Measurements from ENCODE around the gene KITLG. TPM values are rescaled to one million over a fixed set of nuclear protein-coding genes. Genes with fewer than 3 reads are reported as not detected.

KITLG gene
- total RNA-seq, 1 donor from 2014 or later = not detected

DNA sequence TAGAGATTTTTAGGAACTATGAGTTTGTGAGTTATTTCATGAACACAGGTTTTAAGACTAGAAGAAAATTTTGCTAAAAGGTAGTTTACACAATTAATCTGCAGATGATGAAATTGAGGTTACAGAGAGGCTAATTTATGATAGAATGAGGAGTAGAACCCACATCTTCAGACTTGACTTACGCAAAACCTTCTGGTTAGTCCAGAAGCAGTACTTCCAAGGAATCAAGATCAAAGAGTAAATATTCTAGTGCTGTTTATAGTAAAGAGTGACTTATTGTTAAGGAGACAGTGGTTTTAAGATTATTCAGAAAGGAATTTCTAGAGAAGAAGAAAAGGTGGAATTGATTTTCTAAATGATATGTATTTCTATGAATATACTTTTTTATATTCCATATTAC lies 10.6 kb upstream of the KITLG start:
- POLR2A ChIA-PET = no interaction called here
- no peak overlapping the region for H3K27ac Mint-ChIP-seq
- no peaks in the 10 kb centered on the region for H3K27me3 Mint-ChIP-seq
- CTCF ChIA-PET = no interaction called here
- no peaks in the 10 kb centered on the region for H3K36me3 Mint-ChIP-seq (ENCODE audit: low read depth)
- peaks cover 3% of the 10 kb centered on the region for H3K9me3 Mint-ChIP-seq
- no peaks in the 10 kb centered on the region for H3K4me1 Mint-ChIP-seq
- DNase-seq = no peak
- intact Hi-C loops (cut with micrococcal nuclease) = no loop called here
- ATAC-seq (ENCODE audit: low read depth) = no peak
- no peak overlapping the region for H3K4me3 Mint-ChIP-seq
- TF ChIP-seq, protein P1, sequence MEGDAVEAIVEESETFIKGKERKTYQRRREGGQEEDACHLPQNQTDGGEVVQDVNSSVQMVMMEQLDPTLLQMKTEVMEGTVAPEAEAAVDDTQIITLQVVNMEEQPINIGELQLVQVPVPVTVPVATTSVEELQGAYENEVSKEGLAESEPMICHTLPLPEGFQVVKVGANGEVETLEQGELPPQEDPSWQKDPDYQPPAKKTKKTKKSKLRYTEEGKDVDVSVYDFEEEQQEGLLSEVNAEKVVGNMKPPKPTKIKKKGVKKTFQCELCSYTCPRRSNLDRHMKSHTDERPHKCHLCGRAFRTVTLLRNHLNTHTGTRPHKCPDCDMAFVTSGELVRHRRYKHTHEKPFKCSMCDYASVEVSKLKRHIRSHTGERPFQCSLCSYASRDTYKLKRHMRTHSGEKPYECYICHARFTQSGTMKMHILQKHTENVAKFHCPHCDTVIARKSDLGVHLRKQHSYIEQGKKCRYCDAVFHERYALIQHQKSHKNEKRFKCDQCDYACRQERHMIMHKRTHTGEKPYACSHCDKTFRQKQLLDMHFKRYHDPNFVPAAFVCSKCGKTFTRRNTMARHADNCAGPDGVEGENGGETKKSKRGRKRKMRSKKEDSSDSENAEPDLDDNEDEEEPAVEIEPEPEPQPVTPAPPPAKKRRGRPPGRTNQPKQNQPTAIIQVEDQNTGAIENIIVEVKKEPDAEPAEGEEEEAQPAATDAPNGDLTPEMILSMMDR (IDR thresholded peaks at IDR 0.05) = no peak

DNA sequence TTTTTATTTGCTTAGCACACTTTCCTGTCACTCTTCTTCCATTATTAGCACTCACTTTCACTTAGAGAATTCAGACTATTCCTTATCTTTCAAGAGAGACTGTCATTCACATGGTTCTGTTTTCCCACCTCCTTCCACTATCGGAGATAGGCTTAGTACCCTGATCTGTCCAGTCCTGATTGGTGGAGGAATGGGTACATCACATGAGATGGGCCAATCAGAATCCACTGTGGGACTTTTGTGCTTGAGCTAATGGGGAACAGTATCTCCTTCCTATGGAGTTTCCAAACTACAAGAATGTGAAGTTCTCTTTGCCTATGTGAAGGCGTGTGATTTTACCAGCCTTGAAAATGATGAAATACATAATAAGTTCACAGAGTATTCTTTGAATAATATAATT lies 4.8 kb upstream of the KITLG start:
- DNase-seq = no peak
- Mint-ChIP-seq H3K27me3 (peaks cover 10% of the 10 kb centered on the region), H3K9me3 (peaks cover 3% of the 10 kb centered on the region), H3K4me3 (no peak overlapping the region), H3K27ac (no peak overlapping the region), H3K4me1 (peaks cover 1% of the 10 kb centered on the region), H3K36me3 (ENCODE audit: low read depth) (no peaks in the 10 kb centered on the region)
- no peak for ATAC-seq (ENCODE audit: low read depth)
- TF ChIP-seq, protein P1 (IDR thresholded peaks at IDR 0.05) = no peak
- ChIA-PET POLR2A (no interaction called here), CTCF (no interaction called here)
- intact Hi-C loops (cut with micrococcal nuclease) = no loop called here

DNA sequence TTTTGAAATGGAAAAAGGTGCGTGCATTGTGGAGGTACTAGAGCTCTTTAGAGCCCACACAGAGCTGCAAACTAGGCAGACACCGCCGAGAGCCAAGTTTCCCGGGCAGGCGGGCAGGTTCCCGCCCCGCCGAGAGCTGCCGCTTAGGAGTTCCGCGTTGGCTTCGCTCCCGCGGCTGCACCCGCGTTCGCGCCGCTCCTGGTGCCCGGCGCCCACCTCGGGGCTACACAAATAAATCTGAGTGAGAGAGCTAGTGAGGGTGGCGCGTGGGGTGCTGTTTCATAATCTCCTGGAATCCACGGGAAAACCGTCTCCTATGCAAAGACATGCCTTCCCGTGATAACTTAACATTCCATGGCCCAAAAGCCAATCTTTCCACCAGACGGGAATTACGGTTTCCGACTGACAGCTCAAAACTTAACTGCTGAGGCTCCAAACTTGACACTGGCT lies 645 bp downstream of the KITLG start:
- ChIA-PET CTCF (no interaction called here), POLR2A (no interaction called here)
- no peak overlapping the region for H3K4me3 Mint-ChIP-seq
- no peak overlapping the region for H3K27ac Mint-ChIP-seq
- H3K4me1 Mint-ChIP-seq = peaks cover 9% of the 10 kb centered on the region
- no peaks in the 10 kb centered on the region for H3K36me3 Mint-ChIP-seq (ENCODE audit: low read depth)
- peaks cover 25% of the 10 kb centered on the region for H3K27me3 Mint-ChIP-seq
- ATAC-seq (ENCODE audit: low read depth) (no peak), DNase-seq (no peak)
- TF ChIP-seq, protein P1 (IDR thresholded peaks at IDR 0.05) = no peak
- H3K9me3 Mint-ChIP-seq = no peaks in the 10 kb centered on the region
- intact Hi-C loops (cut with micrococcal nuclease) = no loop called here

DNA sequence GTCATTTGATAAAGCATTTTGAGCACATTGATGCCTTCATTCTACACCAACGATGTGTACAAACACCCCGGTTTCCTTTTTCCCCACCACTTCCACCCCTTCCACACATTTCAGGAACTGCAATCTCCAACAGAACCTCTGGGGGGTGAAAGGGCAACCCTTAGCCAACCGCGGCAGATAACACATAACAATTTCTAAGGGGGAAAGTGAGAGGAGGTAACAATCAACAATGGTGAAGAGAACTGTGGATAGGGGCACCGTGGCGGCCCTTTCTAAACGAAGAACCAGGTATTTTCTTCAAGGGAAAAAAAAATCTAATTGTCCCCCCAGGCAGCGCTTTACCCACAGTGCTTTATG lies 1.1 kb downstream of the KITLG start:
- H3K9me3 Mint-ChIP-seq = no peaks in the 10 kb centered on the region
- TF ChIP-seq, protein P1 (IDR thresholded peaks at IDR 0.05) = no peak
- POLR2A ChIA-PET = no interaction called here
- peaks cover 24% of the 10 kb centered on the region for H3K27me3 Mint-ChIP-seq
- H3K36me3 Mint-ChIP-seq (ENCODE audit: low read depth) = no peaks in the 10 kb centered on the region
- CTCF ChIA-PET = no interaction called here
- ATAC-seq (ENCODE audit: low read depth) (no peak), DNase-seq (no peak)
- intact Hi-C loops (cut with micrococcal nuclease) = no loop called here
- peaks cover 9% of the 10 kb centered on the region for H3K4me1 Mint-ChIP-seq
- no peak overlapping the region for H3K4me3 Mint-ChIP-seq
- no peak overlapping the region for H3K27ac Mint-ChIP-seq

DNA sequence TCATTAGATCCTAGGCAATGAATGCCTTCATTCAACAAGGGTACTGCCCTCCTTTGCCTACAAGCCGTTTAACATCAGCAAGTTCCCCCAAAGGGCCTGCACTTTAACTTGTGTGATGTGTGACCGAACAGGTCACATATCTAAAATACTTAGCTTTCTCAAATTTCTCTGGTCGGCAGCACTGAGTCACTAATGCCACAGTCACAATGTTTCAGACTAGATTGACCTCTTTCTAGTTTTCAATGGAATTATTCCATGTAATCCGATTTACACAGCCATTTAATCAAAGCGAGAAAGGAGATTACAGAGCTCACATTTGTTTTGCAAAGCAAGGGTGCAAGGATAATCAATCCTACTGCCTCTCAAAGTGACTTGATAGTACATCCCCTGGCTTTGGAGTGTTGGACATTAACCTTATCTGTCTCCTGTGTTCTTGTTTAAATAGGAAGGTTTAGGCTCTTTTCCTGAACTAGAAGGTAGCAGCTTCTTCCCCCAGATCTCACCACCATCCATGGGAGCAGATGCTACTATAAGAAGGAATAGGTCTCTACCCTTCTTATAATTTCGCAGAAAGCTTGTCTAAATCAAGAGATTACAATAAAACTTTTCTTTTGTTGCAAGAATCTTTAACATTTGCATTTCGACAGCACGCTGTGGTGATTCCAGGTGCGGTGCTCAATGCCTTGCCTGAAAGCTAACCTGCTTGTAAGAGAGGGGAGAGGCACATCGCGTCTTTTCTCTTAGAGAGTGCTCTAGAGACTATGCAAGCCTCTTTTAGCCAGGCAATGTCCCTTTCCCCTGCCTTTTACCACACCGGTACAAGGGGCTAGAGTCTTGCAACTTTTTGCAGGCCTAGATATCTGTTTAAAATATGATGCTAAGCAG lies 1.8 kb downstream of the KITLG start:
- Mint-ChIP-seq H3K36me3 (ENCODE audit: low read depth) (no peaks in the 10 kb centered on the region), H3K4me1 (peaks cover 9% of the 10 kb centered on the region), H3K27ac (no peak overlapping the region), H3K27me3 (peaks cover 22% of the 10 kb centered on the region), H3K4me3 (no peak overlapping the region), H3K9me3 (no peaks in the 10 kb centered on the region)
- TF ChIP-seq, protein P1 (IDR thresholded peaks at IDR 0.05) = no peak
- intact Hi-C loops (cut with micrococcal nuclease) = no loop called here
- ChIA-PET CTCF (no interaction called here), POLR2A (no interaction called here)
- ATAC-seq (ENCODE audit: low read depth) (no peak), DNase-seq (no peak)
